GM21717 (cell line): ENCODE results near the gene CHST10.
"Not testable (repeated sequence)": the region's sequence is repeated elsewhere in the genome, so short reads cannot be mapped to it uniquely, and the experiment has no call there.

Source experiments
- ATAC-seq: cut with Tn5 transposase; IDR thresholded peaks from one replicate; pipeline ENCODE4 v1.9.1; 2021; ENCODE audit warnings: mild to moderate bottlenecking, moderate library complexity; ENCODE audit not compliant: unreplicated experiment

The CHST10 gene

GRCh38 chr2:100395532-100396350 lies 21.7 kb downstream of the CHST10 start:
- no peak for ATAC-seq

DNA sequence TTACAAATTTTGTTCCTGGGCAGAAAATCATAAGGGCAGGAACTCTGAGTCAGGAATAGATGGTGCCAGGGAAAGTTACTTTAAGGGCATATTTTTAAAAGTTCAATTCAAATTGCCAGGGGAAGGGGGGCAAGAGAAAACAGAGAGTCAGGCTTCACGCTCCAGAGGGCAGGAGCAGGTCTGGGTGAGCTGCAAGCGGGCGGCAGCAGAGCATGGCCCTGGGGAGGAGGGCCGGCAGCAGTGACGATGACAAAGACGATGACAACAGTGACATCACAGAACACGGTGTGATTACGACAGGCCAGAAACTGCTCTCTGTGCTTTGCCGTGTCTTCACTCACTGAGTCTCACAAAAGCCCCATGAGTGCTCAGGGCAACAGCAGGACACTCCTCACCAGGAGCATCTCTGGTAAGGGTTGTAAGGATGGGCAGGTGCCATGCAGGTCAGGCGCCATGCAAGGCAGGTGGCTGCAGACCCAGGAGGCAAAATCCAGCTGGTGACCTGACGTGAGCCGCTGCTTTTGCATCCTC lies 23.3 kb downstream of the CHST10 start:
- ATAC-seq = peak; percentile 72

DNA sequence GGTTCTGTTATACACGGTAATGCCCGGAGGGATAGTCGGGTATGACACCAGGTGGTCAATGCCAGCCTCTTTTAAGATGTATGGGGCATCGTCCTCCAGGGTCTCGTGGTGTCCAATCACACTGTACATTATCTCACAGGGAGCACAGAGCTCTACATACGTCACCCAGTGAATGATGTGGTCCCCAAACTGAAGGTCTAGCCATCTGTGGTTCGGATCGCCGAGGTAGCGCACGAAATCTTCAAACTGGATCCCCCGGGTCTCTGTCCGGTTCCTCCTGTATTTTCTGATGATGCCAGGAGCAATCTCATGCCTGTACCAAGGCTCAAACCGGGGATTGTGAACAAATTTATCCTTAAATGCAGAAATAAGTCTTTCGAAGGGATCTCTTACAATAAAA lies 24.1 kb downstream of the CHST10 start:
- ATAC-seq = no peak

DNA sequence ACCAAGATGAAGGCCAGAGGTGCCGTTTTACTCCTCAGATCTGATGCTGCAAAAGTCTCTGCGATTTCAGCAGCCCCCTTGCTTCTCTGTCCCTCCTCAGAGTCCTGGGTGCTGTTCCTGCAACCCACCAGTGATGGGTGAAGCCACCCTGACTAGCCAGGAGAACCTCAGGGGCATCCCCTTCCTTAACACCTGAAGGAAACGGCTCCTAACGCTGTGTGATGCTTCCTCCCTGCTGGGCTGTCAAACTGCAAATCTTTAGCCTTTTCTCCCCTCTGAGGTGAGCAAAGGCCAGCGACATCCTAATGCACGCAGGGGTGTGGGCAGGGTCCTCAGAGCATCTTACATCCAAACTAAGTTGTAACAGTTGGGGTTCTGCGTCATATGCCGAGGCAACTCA lies 24.8 kb downstream of the CHST10 start:
- ATAC-seq = no peak

GRCh38 chr2:100391735-100392515 lies 25.5 kb downstream of the CHST10 start:
- ATAC-seq = no peak

DNA sequence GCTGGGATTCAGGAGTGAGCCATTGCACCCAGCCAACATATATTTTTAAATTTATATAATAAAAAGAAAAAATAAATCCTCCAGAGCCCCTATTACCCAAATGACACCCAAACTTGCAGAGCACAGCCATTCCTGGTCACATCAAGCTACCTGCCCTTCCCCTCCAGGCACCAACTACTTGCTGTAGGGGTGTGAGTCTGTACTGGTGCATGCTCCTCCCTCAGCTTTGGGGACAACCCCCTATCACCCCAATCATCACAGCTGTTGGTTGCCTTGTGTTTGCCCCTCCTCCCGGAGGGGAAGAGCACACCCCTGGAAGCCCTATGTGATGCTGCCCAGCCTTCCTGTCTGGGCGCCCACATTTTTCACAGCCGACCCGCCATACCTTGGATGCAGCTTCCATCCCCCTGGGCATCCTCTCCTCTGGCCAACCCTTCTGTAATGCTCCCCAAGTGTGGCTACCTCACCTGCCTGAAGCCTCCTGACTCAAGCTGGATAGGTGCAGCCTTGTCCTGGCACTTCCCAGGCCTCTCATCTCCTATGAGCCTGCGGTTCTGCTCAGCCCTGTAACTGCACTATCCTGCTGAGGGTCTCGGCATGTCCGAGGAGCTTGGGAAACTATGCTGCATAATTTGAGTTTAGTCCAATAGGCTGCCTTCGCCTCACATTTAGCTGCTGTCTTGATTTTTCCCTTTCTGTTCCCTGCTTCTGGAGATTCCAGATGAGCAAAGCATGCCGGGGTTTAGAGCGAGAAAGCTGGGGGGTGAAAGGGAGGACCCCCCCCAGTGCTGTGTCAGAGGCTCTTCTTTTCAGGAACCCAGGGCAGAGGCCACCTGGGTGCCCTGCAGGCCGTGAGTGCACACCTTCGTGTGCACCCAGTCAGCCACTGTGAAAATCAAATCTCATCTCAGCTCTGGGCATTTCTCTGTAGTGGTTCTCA lies 27.2 kb downstream of the CHST10 start:
- no peak for ATAC-seq

GRCh38 chr2:100388703-100389102 lies 28.8 kb downstream of the CHST10 start:
- no peak for ATAC-seq

- ATAC-seq = no peak
Observed at GRCh38 chr2:100383954-100384353, 33.5 kb downstream of the CHST10 start.

DNA sequence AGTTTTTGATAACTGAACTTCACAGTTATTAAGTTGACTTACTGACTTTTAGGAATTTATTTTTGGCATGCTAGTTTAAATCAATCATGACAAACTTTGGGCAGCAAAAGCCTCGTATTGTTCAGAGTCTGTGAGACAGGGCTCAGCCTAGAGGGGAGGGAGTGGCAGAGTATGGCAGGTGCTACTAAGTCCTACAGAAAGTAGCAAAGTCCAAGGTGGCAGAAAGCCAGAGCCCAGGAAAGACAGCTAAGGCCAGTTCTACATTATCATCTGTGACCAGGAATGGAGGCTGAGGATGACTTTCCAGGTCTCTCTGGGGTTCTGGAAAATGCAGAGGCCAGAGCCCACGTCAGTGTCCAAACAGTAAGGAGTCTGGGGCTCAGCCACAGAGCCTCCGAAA lies 34.2 kb downstream of the CHST10 start:
- ATAC-seq = no peak

DNA sequence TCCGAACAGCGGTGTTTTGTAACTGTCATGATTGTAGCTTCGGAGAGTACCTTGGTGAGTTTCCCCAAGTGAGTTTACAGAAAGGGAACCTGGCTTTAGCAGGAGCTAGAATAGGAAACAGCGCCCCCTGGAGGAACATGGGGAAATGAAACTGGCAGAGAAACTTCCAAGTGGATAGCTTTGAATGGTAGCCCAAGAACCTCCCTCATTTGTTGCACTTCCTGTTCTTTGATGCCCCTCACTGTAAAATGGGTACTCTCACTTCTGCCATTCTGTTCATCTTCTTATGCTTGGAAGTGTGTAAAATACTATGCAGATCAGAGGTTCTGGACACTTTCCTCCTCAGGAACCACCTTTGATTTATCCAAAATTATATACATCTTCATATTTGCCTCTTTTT lies 36.2 kb downstream of the CHST10 start:
- peak; percentile 85 for ATAC-seq

DNA sequence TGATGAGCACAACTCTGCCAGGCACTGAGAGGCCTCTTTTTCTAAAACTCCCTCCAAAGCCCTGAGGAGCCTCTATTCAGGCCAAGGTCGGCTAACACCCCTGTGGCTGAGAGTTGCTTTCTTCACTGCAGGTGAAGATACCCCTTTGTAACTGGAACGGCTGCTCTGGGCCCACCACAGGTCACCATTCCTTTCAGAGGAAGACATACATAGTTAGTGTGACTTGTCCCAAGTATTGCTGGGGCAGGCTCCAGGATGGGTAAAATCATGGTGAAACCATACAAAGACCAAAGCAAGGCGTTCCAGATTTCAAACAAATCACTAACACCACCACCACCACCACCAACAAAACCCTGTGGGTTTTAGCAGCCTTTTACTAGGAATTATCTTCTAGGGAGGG lies 36.8 kb downstream of the CHST10 start:
- no peak for ATAC-seq

- ATAC-seq = no peak
Observed at GRCh38 chr2:100376836-100377235, 40.6 kb downstream of the CHST10 start.

GRCh38 chr2:100367163-100367562 lies 50.3 kb downstream of the CHST10 start:
- no peak for ATAC-seq

DNA sequence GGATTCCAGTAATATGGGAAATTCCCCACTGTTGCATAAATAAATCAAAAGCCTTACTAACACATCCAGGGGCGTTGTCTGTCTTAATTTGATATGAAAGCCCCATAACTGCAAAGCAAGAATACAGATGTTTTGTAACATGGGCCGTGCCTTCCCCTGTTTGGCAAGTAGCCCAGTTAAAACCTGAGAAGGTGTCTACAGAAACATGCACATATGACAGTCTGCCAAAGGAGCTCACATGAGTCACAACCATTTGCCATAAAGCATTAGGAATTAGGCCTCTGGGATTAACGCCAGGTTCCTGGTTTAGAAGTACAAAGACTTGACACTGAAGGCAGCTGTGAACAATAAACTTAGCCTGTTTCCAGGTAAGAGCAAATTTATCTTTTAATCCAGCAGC lies 52.0 kb downstream of the CHST10 start:
- ATAC-seq = no peak

- not testable (repeated sequence) for ATAC-seq
Observed at GRCh38 chr2:100362269-100362668, 55.2 kb downstream of the CHST10 start.

DNA sequence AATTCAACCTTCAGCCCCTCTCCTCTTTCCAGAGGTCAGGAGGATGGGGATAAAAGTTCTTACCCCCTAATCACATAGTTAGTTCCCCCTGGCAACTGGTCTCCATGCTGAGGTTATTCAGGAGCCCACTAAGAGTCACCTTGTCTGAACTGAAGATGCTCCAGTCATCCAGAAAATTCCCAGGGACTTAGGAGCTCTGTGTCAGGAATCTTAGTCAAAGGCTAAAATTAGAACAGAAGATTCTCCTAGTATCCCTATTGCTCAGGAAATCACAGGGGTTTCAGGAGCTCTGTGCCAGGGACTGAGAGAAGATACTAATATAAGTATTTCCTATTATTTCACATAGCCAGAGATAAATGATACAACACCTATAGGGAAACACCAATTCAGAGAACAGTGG lies 57.9 kb downstream of the CHST10 start:
- ATAC-seq = no peak

DNA sequence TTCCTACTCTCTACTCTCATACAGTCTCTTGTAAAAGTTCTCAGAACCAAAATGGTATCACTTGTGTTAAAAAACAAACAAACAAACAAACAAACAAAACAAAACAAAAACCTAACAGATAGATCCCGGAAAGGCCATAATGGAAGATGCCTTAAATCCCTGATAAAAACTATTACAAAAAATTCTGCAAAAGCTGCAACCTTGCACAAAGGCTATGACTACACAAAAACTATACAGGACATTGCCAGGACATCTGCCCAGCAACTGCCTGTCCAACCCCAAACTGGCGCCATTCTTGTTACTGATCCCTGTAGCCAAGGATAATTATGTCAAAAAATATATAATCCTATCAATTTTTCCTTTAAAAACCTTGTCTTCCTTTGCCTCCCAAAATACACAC lies 58.9 kb downstream of the CHST10 start:
- ATAC-seq = no peak

- ATAC-seq = no peak
Observed at GRCh38 chr2:100352521-100352920, 64.9 kb downstream of the CHST10 start.

- no peak for ATAC-seq
Observed at GRCh38 chr2:100350661-100351185, 66.7 kb downstream of the CHST10 start.

- ATAC-seq = not testable (repeated sequence)
Observed at GRCh38 chr2:100345144-100345543, 72.3 kb downstream of the CHST10 start.

DNA sequence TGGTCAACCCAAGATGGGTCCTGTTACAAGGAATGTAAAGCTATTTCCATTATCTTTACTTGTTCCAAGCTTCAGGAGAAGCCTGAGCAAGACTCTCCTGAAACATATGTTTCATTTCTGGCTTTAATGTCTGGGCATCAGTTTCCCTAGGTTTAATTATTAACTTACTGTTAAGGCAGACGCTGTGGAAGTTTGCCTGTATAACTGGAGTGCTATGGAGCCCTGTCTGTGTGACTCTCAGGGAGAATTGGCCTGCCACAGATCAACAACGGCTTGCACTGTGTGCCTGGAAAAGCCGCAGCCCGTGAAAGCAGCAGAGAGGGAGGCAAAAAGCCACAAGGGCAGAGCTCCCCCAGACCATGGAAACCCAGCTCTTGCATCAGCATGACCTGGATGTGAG lies 73.0 kb downstream of the CHST10 start:
- ATAC-seq = no peak
